HG03064 (cell line): ENCODE results near the gene MINDY1.

Source experiments
- ATAC-seq: cut with Tn5 transposase; IDR thresholded peaks from one replicate; pipeline ENCODE4 v1.9.1; 2021; ENCODE audit warnings: low read depth; ENCODE audit not compliant: unreplicated experiment

Gene MINDY1

GRCh38 chr1:150969626-150970025, 37.1 kb downstream of the MINDY1 start:
- no peak for ATAC-seq

- no peak for ATAC-seq
Observed at GRCh38 chr1:150968491-150968890, 38.2 kb downstream of the MINDY1 start.

- ATAC-seq = no peak
Observed at GRCh38 chr1:150967936-150968335, 38.8 kb downstream of the MINDY1 start.

GRCh38 chr1:150966011-150966410, 40.7 kb downstream of the MINDY1 start:
- ATAC-seq = no peak

- no peak for ATAC-seq
Observed at GRCh38 chr1:150965605-150966004, 41.1 kb downstream of the MINDY1 start.

GRCh38 chr1:150964164-150964489, 42.6 kb downstream of the MINDY1 start:
- ATAC-seq = no peak

GRCh38 chr1:150963321-150964163, 43.2 kb downstream of the MINDY1 start:
- ATAC-seq = no peak

GRCh38 chr1:150961756-150962155, 44.9 kb downstream of the MINDY1 start:
- ATAC-seq = no peak

GRCh38 chr1:150960646-150961045, 46.1 kb downstream of the MINDY1 start:
- no peak for ATAC-seq

- ATAC-seq = no peak
Observed at GRCh38 chr1:150957666-150958065, 49.0 kb downstream of the MINDY1 start.

GRCh38 chr1:150955280-150955679, 51.4 kb downstream of the MINDY1 start:
- no peak for ATAC-seq

- no peak for ATAC-seq
Observed at GRCh38 chr1:150954708-150955107, 52.0 kb downstream of the MINDY1 start.
